CD4-positive, alpha-beta T cell treated with Interleukin-4 for 1 hour (primary cell): ENCODE results near the gene S1PR2.
"Not testable (repeated sequence)": the region's sequence is repeated elsewhere in the genome, so short reads cannot be mapped to it uniquely, and the experiment has no call there.

Source experiments
- DNase-seq, 2 donors: peaks; one replicate each; pipeline ENCODE4 v3.0.0-alpha.2; 2020 to 2022

S1PR2 gene

DNA sequence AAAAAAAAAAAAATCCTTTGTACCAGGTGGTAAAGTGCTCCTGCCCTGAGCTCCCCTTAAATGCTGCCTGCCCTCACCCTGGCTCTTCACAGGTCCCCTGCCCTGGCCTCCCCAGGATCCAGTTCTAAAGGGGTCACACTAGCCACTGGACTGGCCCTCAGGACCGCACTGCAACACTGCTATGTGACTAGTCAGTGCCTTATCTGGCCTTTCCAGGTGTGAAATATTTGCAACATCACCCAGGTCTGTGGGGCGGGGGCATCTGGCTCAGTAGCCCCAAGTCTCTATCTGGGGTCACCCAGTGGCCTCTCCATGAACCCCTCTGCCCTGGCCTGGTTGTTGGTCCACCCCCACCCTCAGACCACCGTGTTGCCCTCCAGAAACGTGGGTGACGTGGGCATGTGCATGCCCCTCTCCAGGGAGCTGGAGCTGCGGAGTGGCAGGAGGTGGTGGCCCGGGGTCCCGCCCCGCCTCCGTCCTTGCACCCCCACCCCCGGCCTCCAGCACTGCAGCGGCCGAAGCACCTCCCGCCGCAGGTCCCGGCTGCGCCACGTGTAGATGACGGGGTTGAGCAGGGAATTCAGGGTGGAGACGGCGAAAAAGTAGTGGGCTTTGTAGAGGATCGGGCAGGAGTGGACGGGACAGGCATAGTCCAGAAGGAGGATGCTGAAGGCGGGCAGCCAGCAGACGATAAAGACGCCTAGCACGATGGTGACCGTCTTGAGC lies 7.5 kb downstream of the S1PR2 start:
- DNase-seq: no peak

GRCh38 chr19:10222201-10222890 lies 8.8 kb downstream of the S1PR2 start:
- DNase-seq: no peak

DNA sequence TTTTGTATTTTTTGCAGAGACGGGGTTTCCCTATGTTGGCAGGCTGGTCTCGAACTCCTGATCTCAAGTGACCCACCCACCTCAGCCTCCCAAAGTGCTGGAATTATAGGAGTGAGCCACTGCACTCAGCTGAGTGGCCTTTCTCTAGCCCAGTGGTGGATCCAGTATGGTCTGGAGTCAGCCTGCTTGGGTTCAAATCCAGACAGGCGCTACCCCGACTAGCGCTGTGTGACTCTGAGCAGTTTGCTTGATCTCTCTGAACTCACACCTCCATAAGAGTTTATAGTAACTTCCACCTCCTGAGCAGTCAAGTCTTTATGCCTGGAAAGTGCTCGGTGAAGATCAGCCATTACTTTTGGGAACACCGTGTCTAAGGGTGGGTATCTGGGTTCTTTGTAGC lies 10.4 kb downstream of the S1PR2 start:
- DNase-seq: no peak

- DNase-seq: peak; percentile 38 to 67
Measured at GRCh38 chr19:10219678-10220077, 11.5 kb downstream of the S1PR2 start.

GRCh38 chr19:10217085-10217484 lies 14.0 kb downstream of the S1PR2 start:
- DNase-seq: no peak

DNA sequence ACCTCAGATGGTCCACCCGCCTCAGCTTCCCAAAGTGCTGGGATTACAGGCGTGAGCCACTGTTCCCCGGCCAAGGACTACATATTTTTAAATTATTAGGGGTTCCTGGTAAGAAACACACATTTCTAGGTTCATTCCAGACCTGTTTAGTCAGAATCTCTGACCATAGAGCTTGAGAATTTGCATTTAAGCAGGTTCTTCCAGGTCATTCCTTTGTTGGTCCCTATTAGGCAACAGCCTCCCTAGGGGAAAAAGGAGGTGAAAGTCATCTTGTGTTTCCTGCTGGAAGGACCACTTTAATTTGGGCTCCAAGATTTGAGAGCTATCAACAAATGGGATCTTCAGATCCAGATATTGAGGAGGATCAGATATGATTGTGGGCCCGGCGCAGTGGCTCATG lies 16.3 kb downstream of the S1PR2 start:
- DNase-seq: no peak

DNA sequence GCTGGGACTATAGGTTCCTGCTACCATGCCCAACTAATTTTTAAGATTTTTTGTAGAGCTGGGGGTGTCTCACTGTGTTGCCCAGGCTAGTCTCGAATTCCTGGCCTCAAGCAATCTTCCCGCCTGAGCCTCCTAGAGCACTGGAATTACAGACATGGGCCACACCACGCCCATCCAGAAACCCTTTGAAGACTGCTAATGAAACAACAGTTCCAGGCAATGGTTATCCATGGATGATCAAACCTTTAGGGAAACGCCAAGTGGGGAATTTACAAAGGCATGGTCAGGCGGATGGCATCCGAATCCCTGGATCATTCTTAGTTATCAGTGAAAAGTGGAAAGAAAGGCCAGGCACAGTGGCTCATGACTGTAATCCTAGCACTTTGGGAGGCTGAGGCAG lies 19.4 kb downstream of the S1PR2 start:
- no peak for DNase-seq

- no peak for DNase-seq
Measured at GRCh38 chr19:10211061-10211460, 20.1 kb downstream of the S1PR2 start.

GRCh38 chr19:10209315-10209714 lies 21.8 kb downstream of the S1PR2 start:
- no peak for DNase-seq

DNA sequence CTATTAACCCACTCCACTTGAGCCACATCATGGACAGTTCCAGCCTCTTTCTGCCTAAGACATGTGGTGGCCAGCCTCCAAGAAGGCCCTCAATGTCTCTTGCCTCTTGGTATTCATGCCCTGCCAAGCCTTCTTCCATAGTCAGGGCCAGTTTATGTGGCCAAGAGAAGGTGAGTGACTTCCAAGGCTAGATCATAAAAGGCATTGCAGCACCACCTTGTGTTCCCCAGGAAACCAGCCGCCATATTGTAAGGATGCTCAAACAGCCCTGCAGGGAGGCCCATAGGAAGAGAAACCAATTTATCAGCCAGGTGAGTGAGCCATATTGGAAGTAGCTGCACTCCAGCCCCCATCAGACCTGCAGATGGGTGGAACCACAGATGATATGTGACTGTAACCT lies 24.1 kb downstream of the S1PR2 start:
- DNase-seq: no peak

DNA sequence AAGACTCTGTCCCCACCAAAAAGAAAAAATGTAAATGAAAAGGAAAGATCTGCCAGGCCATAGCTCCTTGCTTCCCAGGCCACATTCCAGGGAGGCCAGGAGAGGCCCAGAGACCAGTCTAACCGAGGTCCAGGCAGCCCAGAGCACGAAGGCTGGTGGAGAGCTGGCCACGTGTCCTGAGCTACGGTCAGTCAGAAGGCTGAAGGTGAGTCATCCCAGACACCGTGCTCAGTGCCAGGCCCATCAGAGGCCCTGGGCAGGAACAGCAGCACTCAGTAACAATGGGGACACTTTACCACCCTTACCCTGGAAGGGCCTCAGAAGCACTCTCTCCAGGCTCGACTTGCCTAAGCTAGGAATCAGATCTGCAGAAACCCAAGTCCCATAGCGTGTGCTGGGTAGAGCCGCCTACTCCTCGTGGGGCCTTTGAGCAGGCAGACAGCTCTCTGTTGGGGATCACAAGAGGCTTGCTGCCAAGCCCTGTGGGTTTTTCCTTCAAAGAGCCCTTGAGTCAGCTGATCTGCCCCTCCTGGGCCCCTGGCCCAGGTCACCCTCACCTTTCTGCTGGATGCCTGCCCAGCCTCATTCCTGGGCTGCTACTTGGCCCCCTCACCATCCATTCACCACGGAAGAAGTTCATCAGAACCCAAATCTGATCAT lies 24.8 kb downstream of the S1PR2 start:
- DNase-seq: no peak

DNA sequence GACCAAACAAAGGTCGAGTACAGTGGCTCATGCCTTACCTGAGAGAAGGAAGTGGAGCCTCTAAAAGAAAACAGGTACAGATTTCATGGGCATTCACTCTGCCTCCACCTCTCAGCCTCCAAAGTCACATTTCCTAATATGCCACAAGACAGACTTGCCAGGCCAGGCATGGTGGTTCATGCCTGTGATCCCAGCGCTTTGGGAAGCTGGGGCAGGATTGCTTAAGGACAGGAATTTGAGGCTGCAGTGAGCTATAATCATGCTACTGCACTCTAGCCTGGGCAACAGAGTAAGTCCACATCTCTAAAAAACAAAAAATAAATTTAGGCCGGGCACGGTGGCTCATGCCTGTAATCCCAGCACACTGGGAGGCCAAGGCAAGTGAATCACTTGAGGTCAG lies 25.5 kb downstream of the S1PR2 start:
- no peak for DNase-seq

DNA sequence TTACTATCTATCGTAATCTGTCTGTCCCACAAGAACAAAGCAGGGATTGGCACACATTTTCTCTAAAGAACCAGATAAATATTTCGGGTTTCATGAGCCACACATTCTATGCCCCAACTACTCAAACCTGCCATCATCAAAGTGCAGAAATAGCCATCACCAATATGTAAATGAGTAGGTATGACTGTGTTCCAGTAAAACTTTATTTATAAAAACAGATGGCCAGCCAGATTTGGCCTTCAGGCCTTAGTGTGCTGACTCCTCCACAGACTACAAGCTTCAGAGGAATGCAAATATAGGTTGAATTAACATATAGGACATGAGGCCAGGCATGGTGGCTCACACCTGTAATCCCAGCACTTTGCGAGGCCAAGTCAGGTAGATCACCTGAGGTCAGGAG lies 27.4 kb downstream of the S1PR2 start:
- DNase-seq: no peak

DNA sequence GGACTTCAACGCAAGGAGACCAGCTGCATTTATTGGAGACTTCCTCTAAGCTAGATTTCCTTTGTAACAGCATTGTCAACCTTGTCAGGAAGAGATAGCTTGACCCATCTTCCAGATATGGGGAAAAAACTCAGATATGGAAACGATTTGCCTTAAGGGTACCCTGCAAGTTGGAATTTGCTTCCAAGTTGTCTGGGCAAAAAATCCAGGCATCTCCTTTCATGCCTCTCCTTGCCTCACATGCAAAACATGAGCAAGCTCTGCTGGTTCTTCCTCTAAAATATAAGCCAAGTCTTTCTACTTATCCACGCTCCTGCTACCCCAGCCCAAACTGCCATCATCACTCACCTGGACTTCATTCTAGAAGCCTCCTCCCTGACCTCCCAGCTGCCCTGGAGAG lies 30.0 kb downstream of the S1PR2 start:
- DNase-seq: no peak

GRCh38 chr19:10200101-10200500 lies 31.0 kb downstream of the S1PR2 start:
- not testable (repeated sequence) for DNase-seq

- peak in 1 of 2 donors; percentile 40 for DNase-seq
Measured at GRCh38 chr19:10198889-10199644, 32.1 kb downstream of the S1PR2 start.

DNA sequence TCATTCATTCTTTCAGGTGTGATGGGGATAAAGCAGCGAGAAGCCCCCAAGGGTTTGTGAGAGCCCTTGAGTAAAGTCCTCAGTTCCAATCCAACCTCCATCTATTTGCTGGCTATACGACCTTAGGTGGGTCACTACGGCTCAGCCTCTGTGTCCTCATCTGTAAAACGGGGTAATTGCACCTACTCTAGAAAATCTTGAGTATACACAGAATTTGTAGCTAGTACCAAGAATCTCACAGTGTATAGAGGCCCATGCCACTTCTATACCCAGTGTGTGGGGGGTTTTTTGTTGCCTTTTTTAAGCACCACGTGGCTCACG lies 36.0 kb downstream of the S1PR2 start:
- no peak for DNase-seq

GRCh38 chr19:10194500-10195198 lies 36.5 kb downstream of the S1PR2 start, which contains the start of gene DNMT1:
Gene DNMT1, minus strand, starts transcription at chr19:10194953. Its CDS starts 54 bp downstream, at chr19:10194899.
- peak; percentile 97 to 98 for DNase-seq

- no peak for DNase-seq
Measured at GRCh38 chr19:10193790-10194499, 37.2 kb downstream of the S1PR2 start.

GRCh38 chr19:10192922-10193321 lies 38.2 kb downstream of the S1PR2 start:
- no peak for DNase-seq

GRCh38 chr19:10191347-10191746 lies 39.8 kb downstream of the S1PR2 start:
- no peak for DNase-seq

GRCh38 chr19:10190026-10190425 lies 41.1 kb downstream of the S1PR2 start:
- DNase-seq: no peak
